ENCODE results near the gene ARID3B. TPM values are rescaled to one million over a fixed set of nuclear protein-coding genes. Genes with fewer than 3 reads are reported as not detected.

Gene ARID3B
- total RNA-seq, 2 experiments from 2014 or later, result 3.2 to 7.5 TPM

GRCh38 chr15:74497584-74497983 lies 43.4 kb upstream of the ARID3B start:
- CTCF ChIA-PET (ENCODE audit: unreplicated experiment), result no interaction called here
- H3K79me2 ChIP-seq (ENCODE audit: insufficient read depth, low read depth, low read length), result no peaks in the 10 kb centered on the region
- no peak overlapping the region for H3K4me2 ChIP-seq (ENCODE audit: low read length)
- H3K4me3 ChIP-seq (ENCODE audit: low read depth, low read length, poor library complexity, severe bottlenecking), result no peak overlapping the region
- no TSS peak for BruUV-seq (replicated peaks)
- POLR2A ChIA-PET, result no interaction called here
- intact Hi-C loops (cut with micrococcal nuclease; ENCODE audit: unreplicated experiment), result no loop called here
- no peak for DNase-seq (ENCODE audit: low spot score)
- no peaks in the 10 kb centered on the region for H3K4me1 ChIP-seq (ENCODE audit: insufficient read depth, low read length, poor library complexity, severe bottlenecking)
- H4K20me1 ChIP-seq (ENCODE audit: insufficient read depth, low read length), result no peaks in the 10 kb centered on the region
- H2AFZ ChIP-seq (ENCODE audit: low read length), result no peak overlapping the region
- no peaks in the 10 kb centered on the region for H3K36me3 ChIP-seq (ENCODE audit: insufficient read depth, low read length)
- H3K27ac ChIP-seq (ENCODE audit: low read depth, low read length, poor library complexity, severe bottlenecking), result no peak overlapping the region
- no peaks in the 10 kb centered on the region for H3K9me3 ChIP-seq (ENCODE audit: low read length)
- no peak for TF ChIP-seq EZH2phosphoT487 (IDR thresholded peaks at IDR 0.05; ENCODE audit: borderline replicate concordance, low read depth, low read length)
- H3K9me2 ChIP-seq (ENCODE audit: insufficient read depth, low read length), result no peaks in the 10 kb centered on the region

- Histone ChIP-seq H3K4me3 (ENCODE audit: low read depth, low read length, poor library complexity, severe bottlenecking) (no peak overlapping the region), H3K79me2 (ENCODE audit: insufficient read depth, low read depth, low read length) (no peaks in the 10 kb centered on the region), H3K27ac (ENCODE audit: low read depth, low read length, poor library complexity, severe bottlenecking) (no peak overlapping the region), H3K36me3 (ENCODE audit: insufficient read depth, low read length) (no peaks in the 10 kb centered on the region), H3K4me1 (ENCODE audit: insufficient read depth, low read length, poor library complexity, severe bottlenecking) (no peaks in the 10 kb centered on the region), H3K4me2 (ENCODE audit: low read length) (no peak overlapping the region), H4K20me1 (ENCODE audit: insufficient read depth, low read length) (no peaks in the 10 kb centered on the region), H3K9me2 (ENCODE audit: insufficient read depth, low read length) (no peaks in the 10 kb centered on the region), H3K9me3 (ENCODE audit: low read length) (no peaks in the 10 kb centered on the region), H2AFZ (ENCODE audit: low read length) (no peak overlapping the region)
- intact Hi-C loops (cut with micrococcal nuclease; ENCODE audit: unreplicated experiment), result no loop called here
- CTCF ChIA-PET (ENCODE audit: unreplicated experiment), result no interaction called here
- no peak for TF ChIP-seq EZH2phosphoT487 (IDR thresholded peaks at IDR 0.05; ENCODE audit: borderline replicate concordance, low read depth, low read length)
- TF ChIP-seq CTCF (conservative IDR thresholded peaks at IDR 0.05; ENCODE audit: low read length), result no peak
- no TSS peak for BruUV-seq (replicated peaks)
- POLR2A ChIA-PET, result no interaction called here
- no peak for DNase-seq (ENCODE audit: low spot score)
Measured at GRCh38 chr15:74499366-74499765, 41.7 kb upstream of the ARID3B start.

- Histone ChIP-seq H4K20me1 (ENCODE audit: insufficient read depth, low read length) (no peaks in the 10 kb centered on the region), H3K9me2 (ENCODE audit: insufficient read depth, low read length) (no peaks in the 10 kb centered on the region), H3K27ac (ENCODE audit: low read depth, low read length, poor library complexity, severe bottlenecking) (no peak overlapping the region), H3K36me3 (ENCODE audit: insufficient read depth, low read length) (no peaks in the 10 kb centered on the region), H3K9me3 (ENCODE audit: low read length) (no peaks in the 10 kb centered on the region), H3K4me2 (ENCODE audit: low read length) (no peak overlapping the region), H2AFZ (ENCODE audit: low read length) (no peak overlapping the region), H3K4me3 (ENCODE audit: low read depth, low read length, poor library complexity, severe bottlenecking) (no peak overlapping the region), H3K79me2 (ENCODE audit: insufficient read depth, low read depth, low read length) (no peaks in the 10 kb centered on the region), H3K4me1 (ENCODE audit: insufficient read depth, low read length, poor library complexity, severe bottlenecking) (no peaks in the 10 kb centered on the region)
- ChIA-PET POLR2A (interaction anchor here (0.6 kb wide), 1 partner anchor 26 kb away, joined by 8 read pairs; no protein-coding TSS in a partner anchor), CTCF (ENCODE audit: unreplicated experiment) (no interaction called here)
- intact Hi-C loops (cut with micrococcal nuclease; ENCODE audit: unreplicated experiment), result no loop called here
- BruUV-seq (replicated peaks), result no TSS peak
- TF ChIP-seq CTCF (conservative IDR thresholded peaks at IDR 0.05; ENCODE audit: low read length) (no peak), EZH2phosphoT487 (IDR thresholded peaks at IDR 0.05; ENCODE audit: borderline replicate concordance, low read depth, low read length) (no peak)
- no peak for DNase-seq (ENCODE audit: low spot score)
Measured at GRCh38 chr15:74500401-74500800, 40.6 kb upstream of the ARID3B start.
